Neuron (in vitro differentiated cells): ENCODE measurements around the gene TAF4B.
"Not testable (repeated sequence)": the region's sequence is repeated elsewhere in the genome, so short reads cannot be mapped to it uniquely, and the experiment has no call there.

Experiments used
- H2AFZ ChIP-seq: one replicate; pipeline ENCODE4 v1.6.1; 2013; ENCODE audit warnings: low read depth, mild to moderate bottlenecking, inconsistent platforms, low read length, moderate library complexity
- H3K27me3 ChIP-seq: one replicate; pipeline ENCODE4 v1.6.1; 2013; ENCODE audit warnings: low read length; ENCODE audit not compliant: insufficient read depth
- H3K36me3 ChIP-seq: one replicate; pipeline ENCODE4 v1.6.1; 2013; ENCODE audit warnings: low read length; ENCODE audit not compliant: insufficient read depth
- H3K4me1 ChIP-seq: one replicate; pipeline ENCODE4 v1.6.1; 2013; ENCODE audit warnings: low read length; ENCODE audit not compliant: insufficient read depth
- H3K4me3 ChIP-seq: 2 replicates; pipeline ENCODE4 v1.5.1; 2013; ENCODE audit warnings: mild to moderate bottlenecking, low read length, moderate library complexity
- H3K9me3 ChIP-seq: one replicate; pipeline ENCODE4 v1.6.1; 2013; ENCODE audit warnings: low read length

Gene TAF4B

DNA sequence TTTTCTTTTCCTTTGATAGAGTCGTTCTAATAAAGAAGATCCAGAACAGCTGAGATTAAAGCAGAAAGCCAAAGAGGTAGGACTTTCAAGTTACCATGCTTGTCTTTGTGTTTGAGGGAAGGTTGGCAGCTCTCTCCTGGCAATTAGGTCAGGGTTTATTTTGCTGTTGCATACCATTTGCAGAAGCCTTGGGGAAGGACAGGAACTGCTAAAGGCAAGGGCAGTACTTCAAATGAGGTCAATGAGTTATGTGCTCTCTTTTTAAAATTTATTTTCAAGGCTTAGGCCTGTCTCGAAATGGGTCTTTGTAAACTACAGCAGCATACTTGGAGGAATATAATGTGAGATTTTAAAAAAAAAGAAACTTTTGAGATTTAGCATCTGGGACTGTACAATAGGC lies 108.9 kb downstream of the TAF4B start:
- Histone ChIP-seq H3K9me3 (no peaks in the 10 kb centered on the region), H3K36me3 (no peaks in the 10 kb centered on the region), H3K4me3 (no peak overlapping the region), H3K27me3 (no peaks in the 10 kb centered on the region), H2AFZ (peak overlapping the region; percentile 76), H3K4me1 (peaks cover 17% of the 10 kb centered on the region)

- Histone ChIP-seq H3K9me3 (no peaks in the 10 kb centered on the region), H3K27me3 (no peaks in the 10 kb centered on the region), H3K36me3 (no peaks in the 10 kb centered on the region), H3K4me1 (peaks cover 17% of the 10 kb centered on the region), H3K4me3 (no peak overlapping the region), H2AFZ (peak overlapping the region; percentile 76)
Measured at GRCh38 chr18:26335571-26336487, 109.6 kb downstream of the TAF4B start.

- Histone ChIP-seq H3K27me3 (no peaks in the 10 kb centered on the region), H3K36me3 (no peaks in the 10 kb centered on the region), H2AFZ (peak overlapping the region; percentile 76), H3K4me3 (no peak overlapping the region), H3K4me1 (peaks cover 17% of the 10 kb centered on the region), H3K9me3 (no peaks in the 10 kb centered on the region)
Measured at GRCh38 chr18:26336572-26336971, 110.3 kb downstream of the TAF4B start.

GRCh38 chr18:26342646-26343045 lies 116.4 kb downstream of the TAF4B start:
- Histone ChIP-seq H2AFZ (no peak overlapping the region), H3K4me1 (no peaks in the 10 kb centered on the region), H3K27me3 (no peaks in the 10 kb centered on the region), H3K4me3 (no peak overlapping the region), H3K9me3 (peaks cover 2% of the 10 kb centered on the region), H3K36me3 (no peaks in the 10 kb centered on the region)

DNA sequence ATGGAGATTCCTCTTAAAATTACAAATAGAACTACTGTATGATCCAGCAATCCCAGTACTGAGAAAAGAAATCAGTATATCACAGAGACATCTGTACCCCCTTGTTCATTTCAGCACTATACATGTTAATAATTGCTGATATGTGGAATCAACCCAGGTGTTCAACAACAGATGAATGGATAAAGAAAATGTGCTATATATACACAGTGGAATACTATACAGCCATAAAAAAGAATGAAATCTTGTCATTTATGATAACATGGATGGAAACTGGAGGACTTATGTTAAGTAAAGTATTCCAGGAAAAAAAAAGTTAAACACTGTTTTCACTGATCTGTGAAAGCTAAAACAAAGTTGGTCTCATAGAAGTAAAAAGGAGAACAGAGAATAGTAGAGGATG lies 124.7 kb downstream of the TAF4B start:
- H3K4me3 ChIP-seq: no peak overlapping the region
- H2AFZ ChIP-seq: no peak overlapping the region
- H3K4me1 ChIP-seq: no peaks in the 10 kb centered on the region
- no peaks in the 10 kb centered on the region for H3K27me3 ChIP-seq
- H3K36me3 ChIP-seq: no peaks in the 10 kb centered on the region
- H3K9me3 ChIP-seq: peaks cover 2% of the 10 kb centered on the region

DNA sequence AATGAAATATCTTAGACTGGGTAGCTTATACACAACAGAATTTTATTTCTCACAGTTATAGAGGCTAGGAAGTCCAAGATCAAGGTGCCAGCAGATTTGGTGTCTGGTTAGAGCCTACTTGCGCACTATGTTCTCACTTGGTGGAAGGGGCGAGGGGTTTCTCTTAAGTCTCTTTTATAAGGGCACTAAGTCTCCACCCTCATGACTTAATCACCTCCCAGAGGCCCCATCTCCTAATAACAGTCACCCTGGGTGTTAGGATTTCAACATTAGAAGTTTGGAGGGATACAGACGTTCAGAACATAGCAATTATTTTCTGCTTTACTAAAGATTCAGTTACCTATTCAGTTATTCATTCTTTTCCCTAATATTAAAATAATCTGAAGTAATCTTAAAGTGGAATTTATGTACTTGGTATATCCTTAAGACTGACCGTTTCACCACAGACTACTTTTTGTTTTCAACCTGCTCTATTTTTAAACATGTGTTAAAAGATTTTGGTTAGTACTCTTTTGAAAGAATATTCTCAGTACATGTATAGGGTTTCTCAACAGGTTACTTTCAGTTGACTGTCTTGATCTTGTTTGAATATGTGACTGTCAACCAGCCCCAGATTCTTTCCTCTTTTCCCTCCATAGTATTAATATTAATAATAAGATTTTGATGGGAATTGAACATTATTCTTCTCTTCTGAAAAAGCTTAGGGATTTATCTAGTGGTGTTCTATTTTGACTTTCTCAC lies 130.0 kb downstream of the TAF4B start:
- Histone ChIP-seq H3K9me3 (no peaks in the 10 kb centered on the region), H3K27me3 (no peaks in the 10 kb centered on the region), H3K4me3 (no peak overlapping the region), H3K36me3 (no peaks in the 10 kb centered on the region), H3K4me1 (no peaks in the 10 kb centered on the region), H2AFZ (no peak overlapping the region)

GRCh38 chr18:26357960-26358359 lies 131.7 kb downstream of the TAF4B start:
- Histone ChIP-seq H2AFZ (no peak overlapping the region), H3K27me3 (no peaks in the 10 kb centered on the region), H3K4me1 (no peaks in the 10 kb centered on the region), H3K36me3 (no peaks in the 10 kb centered on the region), H3K9me3 (no peaks in the 10 kb centered on the region), H3K4me3 (no peak overlapping the region)

- no peak overlapping the region for H2AFZ ChIP-seq
- H3K4me3 ChIP-seq: no peak overlapping the region
- no peaks in the 10 kb centered on the region for H3K4me1 ChIP-seq
- no peaks in the 10 kb centered on the region for H3K9me3 ChIP-seq
- H3K36me3 ChIP-seq: no peaks in the 10 kb centered on the region
- H3K27me3 ChIP-seq: no peaks in the 10 kb centered on the region
Measured at GRCh38 chr18:26362021-26362420, 135.8 kb downstream of the TAF4B start.

DNA sequence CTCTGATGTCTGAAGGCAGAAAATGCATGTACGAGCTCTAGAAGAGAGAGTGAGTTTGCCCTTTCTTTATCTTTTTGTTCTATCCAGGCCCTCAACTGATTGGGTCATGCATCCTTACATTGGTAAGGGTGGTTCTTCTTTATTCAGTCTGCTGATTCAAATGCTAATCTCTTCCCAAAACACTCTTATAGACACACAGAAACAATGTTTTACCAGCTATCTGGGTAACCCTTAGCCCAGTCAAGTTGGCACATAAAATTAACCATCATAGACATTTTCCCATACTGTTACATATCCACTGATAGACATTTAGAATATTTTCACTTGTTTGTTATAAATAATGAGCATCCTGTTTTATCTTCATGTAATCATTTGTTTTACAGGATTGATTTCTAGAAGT lies 141.2 kb downstream of the TAF4B start:
- no peaks in the 10 kb centered on the region for H3K27me3 ChIP-seq
- no peak overlapping the region for H2AFZ ChIP-seq
- peaks cover 4% of the 10 kb centered on the region for H3K9me3 ChIP-seq
- no peaks in the 10 kb centered on the region for H3K4me1 ChIP-seq
- H3K4me3 ChIP-seq: no peak overlapping the region
- no peaks in the 10 kb centered on the region for H3K36me3 ChIP-seq

DNA sequence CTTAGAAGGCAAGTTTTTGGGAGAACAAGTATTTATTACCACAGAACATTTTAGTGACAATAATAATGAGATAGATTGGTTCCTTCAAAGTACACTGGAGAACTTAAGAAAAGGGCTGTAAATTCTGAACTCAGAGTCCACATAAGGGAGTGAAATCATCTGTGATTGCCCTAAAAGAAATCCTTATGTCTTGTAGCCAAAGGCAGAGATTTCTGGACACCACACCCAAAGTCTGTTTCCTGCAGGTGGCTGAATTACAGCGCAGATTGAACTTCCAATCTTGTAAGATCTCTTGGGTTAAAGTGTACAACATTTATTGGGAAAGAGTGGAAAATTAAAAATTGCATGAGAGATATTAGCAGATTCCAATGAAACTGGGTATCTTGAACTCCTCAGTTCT lies 143.8 kb downstream of the TAF4B start:
- Histone ChIP-seq H3K4me3 (no peak overlapping the region), H3K9me3 (peaks cover 4% of the 10 kb centered on the region), H2AFZ (no peak overlapping the region), H3K27me3 (no peaks in the 10 kb centered on the region), H3K36me3 (no peaks in the 10 kb centered on the region), H3K4me1 (peaks cover 2% of the 10 kb centered on the region)

DNA sequence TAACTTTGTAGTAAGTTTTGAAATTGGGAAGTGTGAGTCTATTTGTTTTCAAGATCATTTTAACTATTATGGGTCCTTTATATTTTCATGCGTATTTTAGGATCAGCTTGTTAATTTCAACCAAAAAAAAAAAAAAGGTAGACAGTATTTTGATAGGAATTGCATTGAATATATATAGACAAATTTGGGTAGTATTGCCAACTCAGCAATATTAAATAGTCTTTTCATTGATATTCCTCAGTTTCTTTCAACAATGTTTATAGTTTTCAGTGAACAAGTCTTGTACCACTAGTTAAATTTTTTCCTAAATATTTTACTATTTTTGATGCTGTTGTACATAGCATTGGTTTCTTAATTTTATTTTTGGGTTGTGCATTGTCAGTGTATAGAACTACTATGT lies 149.9 kb downstream of the TAF4B start:
- H3K36me3 ChIP-seq: no peaks in the 10 kb centered on the region
- H3K9me3 ChIP-seq: no peaks in the 10 kb centered on the region
- H3K4me3 ChIP-seq: no peak overlapping the region
- H2AFZ ChIP-seq: no peak overlapping the region
- peaks cover 2% of the 10 kb centered on the region for H3K4me1 ChIP-seq
- no peaks in the 10 kb centered on the region for H3K27me3 ChIP-seq

DNA sequence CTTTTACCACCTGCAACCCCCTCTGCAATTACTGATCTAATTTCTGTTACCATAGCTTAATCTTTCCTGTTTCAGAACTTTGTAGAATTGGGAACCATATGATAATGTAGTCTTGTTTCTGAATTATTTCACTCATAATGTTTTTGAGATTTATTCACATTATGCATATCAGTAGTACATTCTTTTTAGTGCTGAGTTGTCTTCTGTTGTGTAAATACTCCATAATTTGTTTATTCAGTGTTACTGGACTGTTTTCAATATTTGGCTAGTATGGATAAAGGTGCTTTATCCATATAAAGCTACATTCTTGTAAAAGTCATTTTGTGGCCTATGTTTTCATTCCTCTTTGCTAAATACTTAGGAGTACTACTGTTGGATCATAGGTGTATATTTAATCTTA lies 152.5 kb downstream of the TAF4B start:
- Histone ChIP-seq H3K27me3 (no peaks in the 10 kb centered on the region), H3K4me3 (no peak overlapping the region), H3K9me3 (no peaks in the 10 kb centered on the region), H3K4me1 (peaks cover 1% of the 10 kb centered on the region), H2AFZ (no peak overlapping the region), H3K36me3 (no peaks in the 10 kb centered on the region)

DNA sequence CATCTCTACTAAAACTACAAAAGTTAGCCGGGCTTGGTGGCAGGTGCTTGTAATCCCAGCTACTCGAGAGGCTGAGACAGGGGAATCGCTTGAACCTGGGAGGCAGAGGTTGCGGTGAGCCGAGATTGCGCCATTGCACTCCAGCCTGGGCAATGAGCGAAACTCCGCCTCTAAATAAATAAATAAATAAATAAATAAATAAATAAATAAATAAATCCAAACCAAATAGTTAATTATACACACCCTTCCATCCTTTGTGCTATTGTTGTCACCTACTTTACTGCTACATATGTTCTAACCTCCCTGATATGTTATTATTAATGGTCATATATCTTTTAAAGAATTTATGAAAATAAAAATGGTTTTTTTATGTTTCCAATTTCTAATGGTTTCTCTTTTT lies 155.3 kb downstream of the TAF4B start:
- not testable (repeated sequence) for H3K4me3 ChIP-seq, H2AFZ ChIP-seq, H3K27me3 ChIP-seq, H3K9me3 ChIP-seq, H3K36me3 ChIP-seq
- peaks cover 13% of the 10 kb centered on the region for H3K4me1 ChIP-seq
